GM19328 (cell line): ENCODE results near the gene RBFA.
"Not testable (repeated sequence)": the region's sequence is repeated elsewhere in the genome, so short reads cannot be mapped to it uniquely, and the experiment has no call there.

Experiments
- ATAC-seq: cut with Tn5 transposase; IDR thresholded peaks from one replicate; pipeline ENCODE4 v1.9.1; 2021; ENCODE audit warnings: mild to moderate bottlenecking, moderate library complexity; ENCODE audit not compliant: unreplicated experiment

RBFA gene, protein sequence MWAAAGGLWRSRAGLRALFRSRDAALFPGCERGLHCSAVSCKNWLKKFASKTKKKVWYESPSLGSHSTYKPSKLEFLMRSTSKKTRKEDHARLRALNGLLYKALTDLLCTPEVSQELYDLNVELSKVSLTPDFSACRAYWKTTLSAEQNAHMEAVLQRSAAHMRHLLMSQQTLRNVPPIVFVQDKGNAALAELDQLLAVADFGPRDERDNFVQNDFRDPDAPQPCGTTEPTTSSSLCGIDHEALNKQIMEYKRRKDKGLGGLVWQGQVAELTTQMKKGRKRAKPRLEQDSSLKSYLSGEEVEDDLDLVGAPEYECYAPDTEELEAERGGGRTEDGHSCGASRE

DNA sequence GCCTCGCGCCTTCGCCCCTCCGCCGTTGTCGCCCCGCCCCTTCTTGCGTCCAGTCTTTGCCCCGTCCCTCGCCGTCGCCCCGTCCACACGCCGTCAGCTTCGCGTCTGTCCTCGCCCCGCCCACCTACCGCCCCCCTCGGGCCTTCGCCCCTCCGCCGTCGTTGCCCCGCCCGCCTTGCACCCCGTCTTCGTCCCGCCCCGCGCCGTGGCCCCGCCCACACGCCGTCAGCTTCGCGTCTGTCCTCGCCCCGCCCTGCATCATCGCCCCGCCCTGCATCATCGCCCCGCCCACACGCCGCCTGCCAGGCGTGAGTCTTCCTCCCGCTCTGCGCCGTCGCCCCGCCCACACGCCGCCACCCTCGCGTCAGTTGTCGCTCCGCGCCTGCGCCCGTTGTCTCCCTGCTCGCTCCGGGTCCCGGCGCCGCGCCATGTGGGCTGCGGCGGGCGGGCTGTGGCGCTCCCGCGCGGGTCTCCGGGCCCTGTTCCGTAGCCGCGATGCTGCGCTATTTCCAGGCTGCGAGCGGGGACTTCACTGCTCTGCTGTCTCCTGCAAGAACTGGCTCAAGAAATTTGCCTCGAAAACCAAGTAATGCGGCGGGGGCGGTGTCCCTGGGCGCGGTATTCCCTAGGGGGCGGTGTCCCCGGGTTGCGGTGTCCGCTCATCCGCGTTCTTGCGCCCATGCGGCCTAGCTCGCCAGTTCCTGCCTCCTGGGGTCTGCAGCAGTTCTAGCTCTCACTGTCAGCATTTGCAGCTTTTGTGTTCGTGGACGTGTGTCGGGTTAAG, at the start of gene RBFA:
RBFA (plus strand) TSS at position 367 of the 784 bp plus-strand sequence; CDS start at position 429, 62 bp downstream.
- ATAC-seq = peak; percentile 70

DNA sequence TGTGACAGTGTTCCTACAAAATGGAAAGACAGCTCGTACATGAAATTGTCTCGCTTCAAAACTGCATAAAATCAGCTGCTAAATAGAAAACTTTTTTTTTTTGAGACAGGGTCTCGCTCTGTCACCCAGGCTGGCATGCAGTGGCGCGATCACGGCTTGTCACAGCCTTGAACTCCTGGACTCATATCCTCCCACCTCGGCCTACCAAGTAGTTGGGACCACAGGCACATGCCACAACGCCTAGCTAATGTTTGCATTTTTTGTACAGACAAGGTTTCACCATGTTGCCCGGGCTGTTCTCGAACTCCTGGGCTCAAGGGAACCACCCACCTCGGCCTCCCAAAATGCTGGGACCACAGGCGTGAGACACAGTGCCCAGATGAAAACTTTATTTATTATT, 49.1 kb upstream of the RBFA start:
- ATAC-seq = no peak

DNA sequence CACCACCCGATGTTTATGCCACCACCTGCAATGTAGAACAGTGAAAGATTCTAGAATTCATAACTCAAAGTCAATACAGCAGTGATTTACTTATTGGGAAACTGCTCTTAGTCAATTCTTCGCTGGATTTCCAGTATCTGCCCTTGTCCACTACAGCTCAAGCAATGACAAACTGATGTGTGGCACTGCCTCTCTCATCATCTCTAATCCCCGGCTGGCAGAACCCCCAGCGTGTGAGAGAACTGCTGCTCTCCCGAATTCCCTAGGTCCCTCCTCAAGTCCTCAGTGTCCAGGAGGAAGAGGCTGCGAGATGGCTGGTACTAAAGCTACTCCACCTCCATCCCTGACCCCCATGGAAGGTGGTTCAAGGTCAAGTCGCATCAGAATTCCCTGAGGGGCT, 47.5 kb upstream of the RBFA start:
- ATAC-seq = no peak

DNA sequence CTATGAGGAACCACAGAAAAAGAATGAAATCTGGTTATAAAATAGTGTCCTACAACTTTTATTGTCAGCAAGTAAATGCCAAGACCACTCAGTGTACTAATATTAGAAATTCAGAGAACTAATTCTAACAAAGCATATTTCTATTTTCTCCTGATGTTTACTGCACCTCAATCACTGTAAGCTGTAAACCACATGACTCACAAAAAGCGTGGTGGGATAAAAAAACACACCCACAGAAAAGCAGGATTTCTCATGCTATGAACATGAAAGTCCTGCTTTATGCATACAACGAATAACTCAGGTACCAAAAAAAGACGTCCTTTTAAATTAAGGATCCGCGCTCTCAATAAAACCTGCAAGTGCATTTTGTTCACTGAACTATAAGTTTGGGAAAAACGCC, 46.7 kb upstream of the RBFA start:
- ATAC-seq = no peak

DNA sequence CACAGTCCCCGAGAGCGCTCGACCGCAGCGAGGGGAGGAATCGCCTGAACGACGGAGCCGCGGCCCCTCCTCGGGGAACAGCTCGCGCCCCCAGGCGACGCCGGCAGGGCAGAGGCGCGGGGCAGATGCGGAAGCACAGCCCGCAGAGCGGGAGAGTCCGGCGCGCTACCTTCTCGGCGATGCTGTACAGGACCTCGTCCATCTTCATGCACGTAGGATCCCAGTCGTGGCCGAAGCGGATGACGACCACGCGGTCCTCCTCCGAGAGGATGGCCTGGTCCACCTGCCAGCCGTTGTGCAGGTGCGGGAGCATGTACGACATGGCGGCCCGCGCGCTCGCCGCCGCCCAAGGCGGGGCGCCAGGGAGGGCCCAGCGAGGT, 46.2 kb upstream of the RBFA start:
- peak; percentile 52 for ATAC-seq

DNA sequence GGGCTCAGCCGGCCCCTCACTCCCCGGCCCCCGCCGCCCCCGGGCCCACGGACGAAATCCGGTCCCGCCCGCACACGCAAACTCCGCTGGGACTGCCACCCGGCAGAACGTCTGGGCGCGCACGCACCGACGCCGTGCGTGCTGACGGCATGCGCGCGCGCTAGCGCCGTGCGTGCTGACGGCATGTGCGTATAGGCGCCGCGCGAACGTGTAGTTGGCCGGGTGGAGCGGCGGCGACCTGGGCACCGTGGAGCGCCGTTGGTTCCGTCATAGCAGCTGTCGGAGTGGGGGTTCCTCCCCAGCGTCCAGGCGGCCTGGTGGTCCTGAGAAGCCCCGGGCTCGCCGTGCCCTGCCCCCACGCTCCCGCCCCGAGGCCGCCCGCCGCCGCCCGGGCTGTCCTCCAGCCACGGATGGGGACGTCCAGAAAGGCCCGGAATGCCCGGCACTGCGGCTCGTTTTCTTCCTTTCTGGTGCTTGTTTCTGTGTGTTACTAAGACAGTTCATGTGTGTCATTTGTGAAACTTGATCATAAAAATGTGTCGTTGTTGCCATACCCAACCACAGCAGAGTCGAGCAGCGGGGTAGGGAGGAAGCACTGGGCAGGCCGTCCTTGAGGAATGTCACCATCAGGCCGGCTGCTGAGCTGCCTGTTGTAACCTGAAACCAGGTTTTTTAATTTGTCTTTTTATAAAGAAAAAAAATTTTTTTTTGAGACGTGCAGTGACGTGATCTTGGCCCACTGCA, 45.6 kb upstream of the RBFA start, which contains the start of gene TXNL4A:
TXNL4A (minus strand) TSS at position 113 of the 744 bp plus-strand sequence. CDS start 171 bp downstream, outside the sequence.
- ATAC-seq = peak; percentile 97

DNA sequence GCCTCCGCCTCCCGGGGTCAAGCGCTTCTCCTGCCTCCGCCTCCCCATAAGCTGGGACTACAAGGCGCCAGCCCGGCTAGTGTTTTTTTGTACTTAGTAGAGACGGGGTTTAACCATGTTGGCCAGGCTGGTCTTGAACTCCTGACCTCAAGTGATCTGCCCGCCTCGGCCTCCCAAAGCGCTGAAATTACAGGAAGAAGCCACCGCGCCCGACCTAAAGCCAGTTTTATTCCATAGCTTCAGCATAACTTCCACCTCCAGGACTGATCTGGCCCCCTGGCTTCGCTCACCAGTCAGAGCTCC, 45.1 kb upstream of the RBFA start:
- ATAC-seq = no peak

DNA sequence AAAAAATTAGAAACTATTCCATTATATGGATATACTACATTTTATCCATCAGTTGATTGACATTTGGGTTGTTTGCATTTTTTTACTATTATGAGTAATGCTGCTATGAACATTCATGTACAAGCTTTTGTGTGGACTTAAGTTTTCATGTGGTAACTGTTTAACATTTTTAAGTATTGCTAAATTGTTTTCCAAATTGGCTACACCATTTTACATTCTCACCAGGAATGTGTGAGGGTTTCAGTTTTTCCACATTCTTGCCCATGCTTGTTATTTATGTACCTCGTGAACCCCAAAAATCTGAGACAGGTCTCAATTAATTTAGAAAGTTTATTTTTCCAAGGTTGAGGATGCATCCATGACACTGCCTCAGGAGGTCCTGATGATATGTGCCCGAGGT, 42.7 kb upstream of the RBFA start:
- ATAC-seq = no peak

DNA sequence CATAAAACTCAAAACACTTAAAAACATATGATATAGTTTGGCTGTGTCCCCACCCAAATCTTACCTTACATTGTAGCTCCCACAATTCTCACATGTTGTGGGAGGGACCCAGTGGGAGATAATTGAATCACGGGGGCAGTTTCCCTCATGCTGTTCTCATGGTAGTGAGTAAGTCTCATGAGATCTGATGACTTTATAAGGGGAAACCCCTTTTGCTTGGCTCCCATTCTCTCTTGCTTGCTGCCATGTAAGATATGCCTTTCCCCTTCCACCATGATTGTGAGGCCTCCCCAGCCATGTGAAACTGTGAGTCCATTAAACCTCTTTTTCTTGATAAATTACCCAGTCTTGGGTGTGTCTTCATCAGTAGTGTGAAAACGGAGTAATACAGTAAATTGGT, 34.5 kb upstream of the RBFA start:
- ATAC-seq = not testable (repeated sequence)

DNA sequence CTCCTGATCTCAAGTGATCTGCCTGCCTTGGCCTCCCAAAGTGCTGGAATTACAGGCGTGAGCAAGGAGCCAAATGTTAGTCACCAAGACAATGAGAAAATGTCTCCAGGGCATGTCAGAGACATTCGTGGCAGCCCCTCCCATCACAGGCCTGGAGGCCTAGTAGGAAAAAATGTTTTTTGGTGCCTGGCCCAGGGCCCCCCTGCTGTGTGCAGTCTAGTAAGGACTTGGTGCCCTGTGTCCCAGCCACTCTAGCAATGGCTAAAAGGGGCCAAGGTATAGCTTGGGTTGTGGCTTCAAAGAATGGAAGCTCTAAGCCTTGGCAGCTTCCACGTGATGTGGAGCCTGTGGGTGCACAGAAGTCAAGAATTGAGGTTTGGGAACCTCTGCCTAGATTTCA, 33.4 kb upstream of the RBFA start:
- no peak for ATAC-seq

DNA sequence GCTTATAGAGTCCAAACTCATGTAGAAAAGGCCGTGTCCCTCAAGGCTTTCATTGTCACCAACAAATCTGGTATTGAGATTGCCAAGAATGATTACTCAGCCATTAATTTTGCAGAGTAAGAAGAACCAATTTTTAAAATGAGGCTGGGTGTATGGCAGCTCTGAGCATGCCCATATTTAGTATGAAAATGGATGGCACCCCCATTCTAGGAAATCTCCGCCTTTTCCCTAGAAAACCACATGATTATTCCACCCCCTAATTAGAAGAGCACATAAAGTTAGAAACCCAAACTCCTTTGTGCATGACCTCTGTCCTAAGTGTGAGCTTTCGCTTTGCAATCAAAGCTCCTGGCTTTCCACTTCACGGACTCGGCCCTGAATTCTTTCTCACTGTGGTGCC, 31.8 kb upstream of the RBFA start:
- ATAC-seq = no peak

DNA sequence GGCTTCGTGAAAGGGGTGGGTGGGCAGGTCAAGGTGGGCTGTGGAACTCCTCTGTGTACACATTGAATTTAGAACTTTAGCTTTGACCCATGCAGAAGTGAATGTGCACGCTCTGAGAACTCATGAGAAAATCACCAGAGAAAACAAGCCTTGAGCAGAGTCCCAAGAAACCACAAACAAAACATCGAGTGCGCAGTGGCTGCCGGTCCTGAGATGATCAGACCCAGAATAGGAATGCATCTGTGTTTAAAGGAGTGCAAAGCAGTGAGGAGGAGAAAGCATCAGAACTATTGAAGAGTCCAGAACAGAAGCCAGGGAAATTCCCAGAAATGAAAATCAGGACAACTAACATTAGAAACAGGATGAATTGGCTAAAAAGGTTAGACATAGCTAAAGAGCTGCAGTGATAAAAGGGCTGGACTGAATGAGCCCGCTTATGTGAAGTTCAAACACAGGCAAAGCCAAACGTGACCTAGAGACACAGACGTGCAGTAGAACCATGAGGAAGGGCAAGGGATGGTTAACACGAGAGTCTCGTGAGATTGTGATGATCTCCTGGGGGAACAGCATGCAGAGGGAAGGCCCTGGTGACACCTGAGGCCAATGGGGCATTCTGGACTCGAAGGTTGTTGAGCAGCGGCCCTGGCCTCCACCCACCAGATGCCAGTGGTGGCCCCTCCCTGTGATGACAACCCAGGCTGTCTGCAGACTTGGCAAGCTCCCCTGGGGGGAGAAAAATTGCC, 29.5 kb upstream of the RBFA start:
- no peak for ATAC-seq

DNA sequence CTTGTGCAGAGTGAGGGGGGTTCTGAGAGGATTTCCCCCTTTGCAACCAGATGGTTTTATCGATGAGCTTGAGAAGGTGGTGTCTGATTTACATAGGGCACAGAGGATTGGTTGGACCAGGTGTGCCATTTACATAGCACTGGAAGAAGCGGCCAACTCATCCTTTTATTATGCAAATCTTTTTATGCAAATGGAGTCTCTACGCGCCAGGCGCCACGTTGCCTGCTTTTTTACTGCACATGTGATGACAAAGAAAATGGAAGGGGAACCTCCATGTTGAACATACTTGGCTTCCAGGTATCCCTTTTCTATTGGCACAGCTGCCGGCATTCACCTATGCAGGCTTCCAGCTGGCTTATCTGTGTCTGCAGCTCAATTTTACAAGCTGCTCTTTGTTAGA, 27.5 kb upstream of the RBFA start:
- no peak for ATAC-seq

DNA sequence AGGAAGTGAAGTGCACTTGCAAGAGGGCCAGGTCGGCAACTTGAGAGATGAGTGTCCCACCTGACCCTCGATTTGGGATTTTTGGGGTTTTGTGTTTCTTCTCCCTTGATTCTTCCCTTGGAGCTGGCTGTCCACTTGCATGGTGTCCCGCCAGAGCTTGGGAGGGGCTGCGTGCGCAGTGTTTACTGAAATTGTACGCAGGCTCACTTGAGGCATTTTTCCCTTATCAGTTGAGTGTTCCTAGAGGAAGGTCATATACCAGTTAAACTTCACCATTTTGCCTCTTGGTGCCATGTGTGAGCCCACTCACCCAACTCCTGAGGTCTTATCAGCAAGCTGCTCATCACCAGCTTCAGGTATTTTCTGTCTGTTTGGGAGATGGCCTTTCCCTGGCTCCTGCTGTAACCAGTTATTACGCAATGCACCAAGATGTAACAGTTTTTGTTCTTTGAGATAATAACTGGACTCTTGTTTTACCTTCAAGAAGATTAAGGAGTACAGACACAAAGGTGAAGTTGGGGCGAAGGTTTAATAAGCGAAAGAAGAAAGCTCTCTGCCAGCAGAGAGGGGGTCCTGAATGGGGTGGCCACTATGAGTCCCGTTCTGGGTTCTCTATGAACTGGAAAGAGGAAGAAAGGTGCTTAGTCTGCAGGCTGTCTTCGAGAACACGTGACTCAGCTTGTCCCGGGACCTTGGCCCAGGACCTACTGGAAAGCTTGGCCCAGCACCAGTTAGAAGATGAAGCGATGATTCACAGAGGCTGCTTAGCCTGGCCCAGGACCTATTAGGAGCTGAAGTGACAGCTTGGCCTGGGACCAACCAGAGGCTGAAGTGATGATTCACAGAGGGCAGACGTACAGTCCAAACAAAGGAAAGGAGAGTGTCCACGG, 24.3 kb upstream of the RBFA start:
- ATAC-seq = no peak

DNA sequence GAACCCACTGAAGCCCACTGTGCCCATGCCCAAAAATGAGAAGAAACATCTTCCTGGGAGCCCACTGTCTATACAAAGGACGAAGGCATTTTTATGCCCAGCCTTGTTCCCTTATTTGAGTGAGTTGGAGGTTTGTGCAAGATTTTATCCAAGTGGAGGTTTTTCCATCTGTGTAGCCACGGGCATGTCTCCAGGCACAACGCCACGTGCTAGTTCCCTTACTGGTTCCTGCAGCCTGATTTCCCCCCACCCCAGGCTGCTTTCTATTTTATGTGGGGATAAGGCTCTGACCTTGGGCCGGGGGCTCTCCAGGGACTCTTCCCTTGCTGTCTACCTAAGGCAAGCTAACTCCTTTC, 23.7 kb upstream of the RBFA start:
- ATAC-seq = no peak

DNA sequence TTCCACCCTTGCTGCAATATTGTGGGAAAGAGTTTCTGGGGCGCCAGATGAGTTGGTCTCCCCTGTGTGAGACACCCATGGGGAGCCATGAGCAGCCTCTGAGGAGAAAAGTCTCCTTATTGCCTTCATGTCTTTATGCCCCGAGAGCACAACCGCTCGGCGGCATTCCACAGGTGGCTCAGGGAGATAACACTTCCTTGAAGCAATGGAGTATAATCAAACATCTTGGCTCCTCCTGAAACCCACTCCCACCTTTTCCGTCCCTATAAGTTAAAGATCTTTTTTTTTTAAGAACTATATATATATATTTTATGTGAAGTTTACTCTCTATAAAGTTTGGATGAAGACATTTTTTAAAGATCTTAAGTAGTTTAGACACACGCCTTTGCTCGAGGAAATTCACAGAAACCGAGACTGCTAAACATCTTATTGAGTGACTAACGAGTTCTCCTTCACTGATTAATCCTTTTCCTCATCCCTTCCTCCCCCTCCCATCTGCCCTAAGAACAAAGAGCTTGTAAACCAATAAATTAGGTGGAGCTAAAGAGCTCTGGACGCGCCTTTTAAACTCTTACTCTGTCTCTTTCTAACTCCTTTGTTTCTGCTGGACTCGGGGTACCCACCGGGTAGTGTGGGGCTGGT, 22.6 kb upstream of the RBFA start:
- ATAC-seq = not testable (repeated sequence)

DNA sequence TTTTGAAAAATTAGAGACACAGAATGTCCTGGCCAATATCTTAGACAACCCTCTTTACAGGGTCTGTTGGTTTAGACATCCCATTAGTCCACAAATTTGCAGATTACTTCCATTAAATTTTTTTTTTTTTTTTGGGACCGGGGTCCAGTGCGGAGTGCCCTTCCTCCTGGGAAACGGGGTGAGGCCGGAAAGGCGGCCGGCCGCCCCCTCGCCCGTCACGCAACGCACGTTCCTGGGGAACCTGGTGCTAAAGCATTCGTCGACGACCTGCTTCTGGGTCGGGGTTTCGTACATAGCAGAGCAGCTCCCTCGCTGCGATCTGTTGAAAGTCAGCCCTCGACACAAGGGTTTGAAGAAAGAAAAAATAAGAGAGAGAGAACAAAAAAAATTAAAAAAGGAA, 21.5 kb upstream of the RBFA start:
- no peak for ATAC-seq

DNA sequence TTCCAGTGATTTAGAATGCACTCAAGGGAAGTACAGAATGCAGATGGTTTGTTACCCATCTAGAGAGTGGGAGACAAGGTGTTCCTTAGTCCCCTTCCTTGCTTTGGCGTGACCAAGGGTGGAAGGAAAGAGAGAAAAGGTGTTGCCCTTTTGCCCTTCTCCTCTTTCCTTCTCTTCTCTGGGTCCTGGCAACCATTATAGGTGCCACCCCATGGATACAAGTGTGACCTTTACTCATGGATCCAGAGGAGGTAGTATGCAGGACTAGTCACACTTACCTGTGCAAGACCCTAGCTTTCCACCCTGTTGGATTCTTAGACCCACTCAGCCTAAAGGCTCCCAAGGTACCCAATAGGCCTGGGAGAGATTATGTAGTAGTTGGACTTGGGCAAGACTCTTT, 11.6 kb upstream of the RBFA start:
- no peak for ATAC-seq

DNA sequence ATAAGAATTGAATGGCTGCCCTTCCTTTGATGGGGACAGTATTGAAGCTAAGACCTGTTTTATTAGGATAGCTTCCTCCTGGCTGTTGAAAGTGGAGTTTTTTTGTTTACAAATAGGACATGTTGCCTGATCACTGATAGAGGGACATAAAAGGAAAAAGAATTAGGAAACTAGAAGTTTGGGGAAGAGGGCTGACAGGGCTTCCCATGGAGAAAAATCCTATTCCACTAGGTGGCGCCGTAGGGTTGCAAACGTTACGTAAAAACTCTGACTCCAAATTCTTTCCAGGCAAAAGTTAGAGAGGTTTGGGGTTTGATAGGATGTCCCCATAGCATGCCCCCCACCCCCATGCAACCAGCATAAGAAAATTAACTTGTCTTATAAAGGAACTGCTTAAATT, 11.1 kb upstream of the RBFA start:
- no peak for ATAC-seq

DNA sequence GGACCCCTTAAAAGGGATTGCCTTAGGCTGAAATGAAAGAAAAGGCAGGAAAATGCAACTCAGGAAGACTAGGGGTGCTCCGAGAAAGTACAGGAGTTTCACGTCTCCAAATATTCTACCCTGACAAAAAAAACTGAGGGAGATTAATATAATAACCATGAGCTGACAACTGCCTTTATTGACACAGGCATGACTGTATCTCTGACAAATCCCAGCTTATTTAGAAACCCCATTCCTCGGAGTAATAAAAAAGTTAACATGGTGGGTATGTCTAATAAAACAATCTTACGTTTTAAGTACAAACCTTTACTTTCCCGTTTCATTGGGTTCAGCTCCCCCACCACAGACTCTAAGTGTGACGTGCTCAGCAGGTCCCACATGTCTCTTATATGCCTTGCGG, 7.9 kb upstream of the RBFA start:
- no peak for ATAC-seq
